DND-41 (cell line): ENCODE results near the gene TOMM5.

ENCODE experiments used
- EZH2 ChIP-seq: IDR thresholded peaks from 3 replicates; pipeline ENCODE4 v1.6.1; 2012; ENCODE audit warnings: borderline replicate concordance, low read depth, mild to moderate bottlenecking, moderate library complexity, low read length, inconsistent platforms; ENCODE audit not compliant: severe bottlenecking
- TF ChIP-seq, protein P1 (sequence below): IDR thresholded peaks from 2 replicates; pipeline ENCODE4 v1.5.1; 2012; ENCODE audit warnings: borderline replicate concordance, low read length, moderate library complexity, mild to moderate bottlenecking; ENCODE audit not compliant: poor library complexity, severe bottlenecking; ENCODE audit errors: extremely low read depth

DNA sequence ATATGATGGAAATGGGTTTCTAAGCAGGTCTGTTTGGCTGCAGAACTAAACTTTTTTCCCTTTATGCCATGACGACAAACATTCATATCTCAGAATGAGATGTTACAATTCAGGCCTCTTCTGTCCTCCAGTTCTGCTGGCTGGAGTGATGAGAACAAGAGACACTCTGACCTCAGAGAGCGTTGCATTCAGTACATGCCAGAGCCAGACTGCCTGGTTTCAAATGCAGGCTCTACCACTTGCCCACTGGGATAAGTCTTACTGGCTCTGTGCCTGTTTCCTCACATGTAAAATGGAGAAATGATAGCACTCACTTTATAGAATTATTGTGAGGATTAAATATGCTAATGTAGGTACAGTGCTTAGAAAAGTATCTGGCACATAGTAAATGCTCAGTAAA, 24.8 kb upstream of the TOMM5 start:
- no peak for TF ChIP-seq EZH2
- TF ChIP-seq, protein P1, sequence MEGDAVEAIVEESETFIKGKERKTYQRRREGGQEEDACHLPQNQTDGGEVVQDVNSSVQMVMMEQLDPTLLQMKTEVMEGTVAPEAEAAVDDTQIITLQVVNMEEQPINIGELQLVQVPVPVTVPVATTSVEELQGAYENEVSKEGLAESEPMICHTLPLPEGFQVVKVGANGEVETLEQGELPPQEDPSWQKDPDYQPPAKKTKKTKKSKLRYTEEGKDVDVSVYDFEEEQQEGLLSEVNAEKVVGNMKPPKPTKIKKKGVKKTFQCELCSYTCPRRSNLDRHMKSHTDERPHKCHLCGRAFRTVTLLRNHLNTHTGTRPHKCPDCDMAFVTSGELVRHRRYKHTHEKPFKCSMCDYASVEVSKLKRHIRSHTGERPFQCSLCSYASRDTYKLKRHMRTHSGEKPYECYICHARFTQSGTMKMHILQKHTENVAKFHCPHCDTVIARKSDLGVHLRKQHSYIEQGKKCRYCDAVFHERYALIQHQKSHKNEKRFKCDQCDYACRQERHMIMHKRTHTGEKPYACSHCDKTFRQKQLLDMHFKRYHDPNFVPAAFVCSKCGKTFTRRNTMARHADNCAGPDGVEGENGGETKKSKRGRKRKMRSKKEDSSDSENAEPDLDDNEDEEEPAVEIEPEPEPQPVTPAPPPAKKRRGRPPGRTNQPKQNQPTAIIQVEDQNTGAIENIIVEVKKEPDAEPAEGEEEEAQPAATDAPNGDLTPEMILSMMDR = no peak
